B cell (primary cell): ENCODE results near the gene PHTF2.

Source experiments
- CTCF ChIP-seq: fragments of 200-600 bp; IDR thresholded peaks from one replicate; pipeline ENCODE4 v1.8.0; 2022; ENCODE audit warnings: antibody characterized with exemption, mild to moderate bottlenecking
- EZH2 ChIP-seq: IDR thresholded peaks from 2 replicates; pipeline ENCODE4 v1.6.1; 2012; ENCODE audit warnings: borderline replicate concordance, low read depth, mild to moderate bottlenecking, moderate library complexity, low read length; ENCODE audit not compliant: insufficient read depth, poor library complexity, severe bottlenecking

GRCh38 chr7:77837966-77838365 is 39.4 kb downstream of the PHTF2 start:
- TF ChIP-seq CTCF = no peak
- TF ChIP-seq EZH2 = no peak
